ENCODE results near the gene TNFAIP8. TPM values are rescaled to one million over a fixed set of nuclear protein-coding genes. Genes with fewer than 3 reads are reported as not detected.

The TNFAIP8 gene
- total RNA-seq, 1 experiment from 2014 or later, result 8.0 TPM

DNA sequence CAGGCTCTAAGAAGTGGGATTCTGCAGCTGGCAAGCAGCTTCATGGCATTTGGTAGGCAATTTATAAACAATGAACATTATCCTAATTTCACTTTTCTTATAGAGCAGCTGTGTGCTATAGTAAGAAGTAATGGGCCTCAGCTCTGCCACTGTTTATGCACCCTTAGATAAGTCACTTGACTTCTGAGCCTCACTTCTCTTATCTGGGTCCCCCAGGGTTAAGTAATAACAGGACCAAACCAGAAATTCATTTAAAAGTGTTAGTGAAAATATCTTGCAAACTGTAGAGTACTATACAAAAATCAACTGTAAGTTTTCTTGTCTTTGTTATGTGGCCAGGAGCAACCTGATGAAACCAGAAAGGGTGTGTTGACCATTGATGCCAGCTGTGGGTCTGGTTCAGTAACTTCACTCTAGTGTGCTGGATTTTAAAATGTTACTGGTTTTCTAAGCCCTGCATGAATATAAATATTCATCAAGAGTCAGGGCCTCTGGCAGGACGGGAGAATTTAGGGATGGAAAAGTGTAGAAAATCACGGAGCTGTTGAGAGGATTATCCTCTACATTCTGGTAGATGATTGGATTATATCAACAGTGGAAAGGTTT lies 24.2 kb downstream of the TNFAIP8 start:
- Histone ChIP-seq H3K36me3 (ENCODE audit: control insufficient read depth, insufficient read depth, low read length) (no peaks in the 10 kb centered on the region), H3K27me3 (ENCODE audit: control insufficient read depth, insufficient read depth, low read length) (no peaks in the 10 kb centered on the region), H3K4me1 (ENCODE audit: control insufficient read depth, insufficient read depth, low read length) (no peaks in the 10 kb centered on the region), H3K4me3 (ENCODE audit: low read depth in 2 of 2, low read length in 2 of 2) (no peak overlapping the region), H3K9me3 (ENCODE audit: control insufficient read depth, insufficient read depth, low read depth, low read length) (no peaks in the 10 kb centered on the region), H3K27ac (ENCODE audit: low read length) (no peak overlapping the region)
- ChIA-PET POLR2A (no interaction called here), CTCF (no interaction called here)
- intact Hi-C loops (cut with micrococcal nuclease; ENCODE audit: unreplicated experiment), result no loop called here
- BruUV-seq (replicated peaks), result no TSS peak
- in situ Hi-C loops (cut with HindIII; ENCODE audit: low pct_unique_long_range_greater_than_20kb, low sequenced_read_pairs), result no loop called here
- TF ChIP-seq, protein P1, sequence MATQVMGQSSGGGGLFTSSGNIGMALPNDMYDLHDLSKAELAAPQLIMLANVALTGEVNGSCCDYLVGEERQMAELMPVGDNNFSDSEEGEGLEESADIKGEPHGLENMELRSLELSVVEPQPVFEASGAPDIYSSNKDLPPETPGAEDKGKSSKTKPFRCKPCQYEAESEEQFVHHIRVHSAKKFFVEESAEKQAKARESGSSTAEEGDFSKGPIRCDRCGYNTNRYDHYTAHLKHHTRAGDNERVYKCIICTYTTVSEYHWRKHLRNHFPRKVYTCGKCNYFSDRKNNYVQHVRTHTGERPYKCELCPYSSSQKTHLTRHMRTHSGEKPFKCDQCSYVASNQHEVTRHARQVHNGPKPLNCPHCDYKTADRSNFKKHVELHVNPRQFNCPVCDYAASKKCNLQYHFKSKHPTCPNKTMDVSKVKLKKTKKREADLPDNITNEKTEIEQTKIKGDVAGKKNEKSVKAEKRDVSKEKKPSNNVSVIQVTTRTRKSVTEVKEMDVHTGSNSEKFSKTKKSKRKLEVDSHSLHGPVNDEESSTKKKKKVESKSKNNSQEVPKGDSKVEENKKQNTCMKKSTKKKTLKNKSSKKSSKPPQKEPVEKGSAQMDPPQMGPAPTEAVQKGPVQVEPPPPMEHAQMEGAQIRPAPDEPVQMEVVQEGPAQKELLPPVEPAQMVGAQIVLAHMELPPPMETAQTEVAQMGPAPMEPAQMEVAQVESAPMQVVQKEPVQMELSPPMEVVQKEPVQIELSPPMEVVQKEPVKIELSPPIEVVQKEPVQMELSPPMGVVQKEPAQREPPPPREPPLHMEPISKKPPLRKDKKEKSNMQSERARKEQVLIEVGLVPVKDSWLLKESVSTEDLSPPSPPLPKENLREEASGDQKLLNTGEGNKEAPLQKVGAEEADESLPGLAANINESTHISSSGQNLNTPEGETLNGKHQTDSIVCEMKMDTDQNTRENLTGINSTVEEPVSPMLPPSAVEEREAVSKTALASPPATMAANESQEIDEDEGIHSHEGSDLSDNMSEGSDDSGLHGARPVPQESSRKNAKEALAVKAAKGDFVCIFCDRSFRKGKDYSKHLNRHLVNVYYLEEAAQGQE (IDR thresholded peaks at IDR 0.05; ENCODE audit: insufficient read depth in 1 of 2, low read depth in 2 of 2, low read length in 1 of 2), result no peak
- TF ChIP-seq, protein P2, sequence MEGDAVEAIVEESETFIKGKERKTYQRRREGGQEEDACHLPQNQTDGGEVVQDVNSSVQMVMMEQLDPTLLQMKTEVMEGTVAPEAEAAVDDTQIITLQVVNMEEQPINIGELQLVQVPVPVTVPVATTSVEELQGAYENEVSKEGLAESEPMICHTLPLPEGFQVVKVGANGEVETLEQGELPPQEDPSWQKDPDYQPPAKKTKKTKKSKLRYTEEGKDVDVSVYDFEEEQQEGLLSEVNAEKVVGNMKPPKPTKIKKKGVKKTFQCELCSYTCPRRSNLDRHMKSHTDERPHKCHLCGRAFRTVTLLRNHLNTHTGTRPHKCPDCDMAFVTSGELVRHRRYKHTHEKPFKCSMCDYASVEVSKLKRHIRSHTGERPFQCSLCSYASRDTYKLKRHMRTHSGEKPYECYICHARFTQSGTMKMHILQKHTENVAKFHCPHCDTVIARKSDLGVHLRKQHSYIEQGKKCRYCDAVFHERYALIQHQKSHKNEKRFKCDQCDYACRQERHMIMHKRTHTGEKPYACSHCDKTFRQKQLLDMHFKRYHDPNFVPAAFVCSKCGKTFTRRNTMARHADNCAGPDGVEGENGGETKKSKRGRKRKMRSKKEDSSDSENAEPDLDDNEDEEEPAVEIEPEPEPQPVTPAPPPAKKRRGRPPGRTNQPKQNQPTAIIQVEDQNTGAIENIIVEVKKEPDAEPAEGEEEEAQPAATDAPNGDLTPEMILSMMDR (IDR thresholded peaks at IDR 0.05), result no peak
- TF ChIP-seq SIN3A (IDR thresholded peaks at IDR 0.05; ENCODE audit: borderline replicate concordance, insufficient read depth, low read depth, low read length) (no peak), TCF7L2 (IDR thresholded peaks at IDR 0.05; ENCODE audit: low read depth, low read length) (no peak), POLR2AphosphoS5 (IDR thresholded peaks at IDR 0.05; ENCODE audit: low read depth, low read length) (no peak)
- DNase-seq (ENCODE audit: low read depth, low spot score) (no peak), ATAC-seq (no peak)

DNA sequence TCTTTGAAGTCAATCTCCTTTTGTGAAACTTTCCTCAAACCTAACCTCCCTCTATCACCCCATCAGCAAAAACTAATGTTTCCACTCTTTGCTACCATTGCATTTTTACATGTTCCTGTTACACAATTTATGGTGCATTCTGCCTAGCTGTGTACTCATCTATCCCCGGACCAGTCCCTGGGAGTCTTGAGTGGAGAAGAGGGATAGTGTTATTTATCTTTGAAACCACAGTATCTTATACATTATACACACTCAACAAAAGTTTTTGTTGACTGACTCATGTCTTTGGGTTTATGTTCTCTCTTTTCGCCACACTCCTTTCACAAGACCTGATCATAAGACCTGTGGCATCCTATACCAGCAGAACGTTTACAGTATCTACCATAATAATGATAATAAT lies 26.4 kb downstream of the TNFAIP8 start:
- TF ChIP-seq TCF7L2 (IDR thresholded peaks at IDR 0.05; ENCODE audit: low read depth, low read length), result no peak
- TF ChIP-seq SIN3A (IDR thresholded peaks at IDR 0.05; ENCODE audit: borderline replicate concordance, insufficient read depth, low read depth, low read length), result no peak
- TF ChIP-seq, protein P1 (IDR thresholded peaks at IDR 0.05; ENCODE audit: insufficient read depth in 1 of 2, low read depth in 2 of 2, low read length in 1 of 2), result no peak
- TF ChIP-seq, protein P2 (IDR thresholded peaks at IDR 0.05), result no peak
- no peak overlapping the region for H3K27ac ChIP-seq (ENCODE audit: low read length)
- intact Hi-C loops (cut with micrococcal nuclease; ENCODE audit: unreplicated experiment), result no loop called here
- CTCF ChIA-PET, result no interaction called here
- H3K4me3 ChIP-seq (ENCODE audit: low read depth in 2 of 2, low read length in 2 of 2), result no peak overlapping the region
- in situ Hi-C loops (cut with HindIII; ENCODE audit: low pct_unique_long_range_greater_than_20kb, low sequenced_read_pairs), result no loop called here
- H3K36me3 ChIP-seq (ENCODE audit: control insufficient read depth, insufficient read depth, low read length), result no peaks in the 10 kb centered on the region
- BruUV-seq (replicated peaks), result no TSS peak
- POLR2A ChIA-PET, result no interaction called here
- no peaks in the 10 kb centered on the region for H3K9me3 ChIP-seq (ENCODE audit: control insufficient read depth, insufficient read depth, low read depth, low read length)
- DNase-seq (ENCODE audit: low read depth, low spot score) (no peak), ATAC-seq (no peak)
- H3K27me3 ChIP-seq (ENCODE audit: control insufficient read depth, insufficient read depth, low read length), result no peaks in the 10 kb centered on the region
- H3K4me1 ChIP-seq (ENCODE audit: control insufficient read depth, insufficient read depth, low read length), result no peaks in the 10 kb centered on the region
